ENCODE data around the gene ENPP3. TPM values are rescaled to one million over a fixed set of nuclear protein-coding genes. Genes with fewer than 3 reads are reported as not detected.

The ENPP3 gene
- total and polyA plus RNA-seq, 10 donors = 0.23 to 1.3 (median 0.54) TPM

DNA sequence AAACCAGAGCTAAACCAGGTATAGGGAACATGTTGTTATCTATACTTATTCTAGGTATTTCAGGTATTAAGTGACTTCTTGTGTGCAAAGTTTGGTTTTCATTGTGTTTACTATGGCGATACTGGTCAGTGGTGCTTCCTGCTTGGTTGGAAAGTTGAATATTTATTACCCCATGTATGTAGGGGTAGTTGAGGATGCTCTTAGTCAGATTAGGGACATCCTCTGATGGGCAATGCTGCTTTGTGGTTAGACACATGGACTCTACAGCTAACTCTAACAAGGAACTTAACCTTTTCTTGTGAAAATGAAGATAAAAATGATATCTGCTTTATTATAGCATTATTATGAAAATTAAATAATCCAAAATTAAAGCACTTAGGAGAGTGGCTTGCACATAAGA lies 126.6 kb downstream of the ENPP3 start:
- intact Hi-C loops (cut with DNase I; ENCODE audit: low total_unique reads) = no loop called here
- Histone ChIP-seq H3K4me1 (no peaks in the 10 kb centered on the region), H3K9me3 (no peaks in the 10 kb centered on the region), H3K27ac (no peak overlapping the region), H3K4me3 (no peak overlapping the region), H3K36me3 (no peaks in the 10 kb centered on the region), H3K27me3 (replicated peaks in 1 of 7) (no peaks in the 10 kb centered on the region)
- no peak for DNase-seq
- WGBS, 5 donors = 43 to 92% (median 49%) methylated on average over 1 of the region's 1 CpG
- no peak for TF ChIP-seq POLR2AphosphoS5 (IDR thresholded peaks at IDR 0.05)
- TF ChIP-seq, protein P1, sequence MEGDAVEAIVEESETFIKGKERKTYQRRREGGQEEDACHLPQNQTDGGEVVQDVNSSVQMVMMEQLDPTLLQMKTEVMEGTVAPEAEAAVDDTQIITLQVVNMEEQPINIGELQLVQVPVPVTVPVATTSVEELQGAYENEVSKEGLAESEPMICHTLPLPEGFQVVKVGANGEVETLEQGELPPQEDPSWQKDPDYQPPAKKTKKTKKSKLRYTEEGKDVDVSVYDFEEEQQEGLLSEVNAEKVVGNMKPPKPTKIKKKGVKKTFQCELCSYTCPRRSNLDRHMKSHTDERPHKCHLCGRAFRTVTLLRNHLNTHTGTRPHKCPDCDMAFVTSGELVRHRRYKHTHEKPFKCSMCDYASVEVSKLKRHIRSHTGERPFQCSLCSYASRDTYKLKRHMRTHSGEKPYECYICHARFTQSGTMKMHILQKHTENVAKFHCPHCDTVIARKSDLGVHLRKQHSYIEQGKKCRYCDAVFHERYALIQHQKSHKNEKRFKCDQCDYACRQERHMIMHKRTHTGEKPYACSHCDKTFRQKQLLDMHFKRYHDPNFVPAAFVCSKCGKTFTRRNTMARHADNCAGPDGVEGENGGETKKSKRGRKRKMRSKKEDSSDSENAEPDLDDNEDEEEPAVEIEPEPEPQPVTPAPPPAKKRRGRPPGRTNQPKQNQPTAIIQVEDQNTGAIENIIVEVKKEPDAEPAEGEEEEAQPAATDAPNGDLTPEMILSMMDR (IDR thresholded peaks at IDR 0.05 in 8 of 11, conservative IDR thresholded peaks at IDR 0.05 in 3 of 11) = no peak
- TF ChIP-seq POLR2A (IDR thresholded peaks at IDR 0.05) = no peak

- no peaks in the 10 kb centered on the region for H3K27me3 ChIP-seq (replicated peaks in 1 of 7)
- 90 to 96% (median 92%) methylated on average over 4 of the region's 4 CpGs for WGBS, 5 donors
Measured at GRCh38 chr6:131764350-131764749, 127.2 kb downstream of the ENPP3 start.

DNA sequence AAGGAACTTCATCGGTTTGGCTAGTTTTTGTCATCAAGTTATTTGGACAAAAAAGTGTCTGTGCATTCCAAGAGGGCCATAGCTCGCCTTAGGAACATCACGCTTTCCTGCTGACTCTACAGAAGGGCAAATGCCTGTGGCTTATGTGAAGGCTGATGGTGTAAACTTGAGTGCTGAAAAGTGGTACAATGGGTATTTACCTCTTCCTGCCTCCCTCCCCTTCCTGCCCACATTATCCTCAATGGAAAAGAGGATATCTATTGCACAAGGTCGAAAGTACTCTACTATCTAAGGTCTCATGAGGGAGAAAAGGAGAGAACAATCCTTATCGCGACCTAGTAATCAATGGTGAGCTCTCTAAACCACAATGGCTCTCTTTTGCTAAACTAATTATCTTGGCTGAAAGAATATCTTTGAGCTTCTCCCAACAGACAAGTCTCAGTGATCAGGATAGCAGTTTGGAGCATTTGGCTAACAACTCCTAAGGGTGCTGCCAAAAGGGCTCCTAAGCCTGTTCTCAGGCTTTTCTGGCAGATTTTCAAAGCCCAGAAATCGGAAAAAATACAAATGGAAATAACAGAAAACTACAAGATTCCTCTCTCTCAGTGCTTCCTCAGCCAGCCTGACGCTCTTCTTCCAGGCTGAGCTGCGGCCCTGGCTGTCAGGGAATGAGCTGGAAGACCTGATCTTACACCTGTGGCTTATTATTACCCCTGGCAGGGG lies 128.1 kb downstream of the ENPP3 start:
- DNase-seq = no peak
- TF ChIP-seq, protein P1 (IDR thresholded peaks at IDR 0.05 in 8 of 11, conservative IDR thresholded peaks at IDR 0.05 in 3 of 11) = no peak
- no peak for TF ChIP-seq POLR2A (IDR thresholded peaks at IDR 0.05)
- no peak for TF ChIP-seq POLR2AphosphoS5 (IDR thresholded peaks at IDR 0.05)
- H3K36me3 ChIP-seq = no peaks in the 10 kb centered on the region
- no peaks in the 10 kb centered on the region for H3K27me3 ChIP-seq (replicated peaks in 1 of 7)
- intact Hi-C loops (cut with DNase I; ENCODE audit: low total_unique reads) = no loop called here
- H3K4me1 ChIP-seq = no peaks in the 10 kb centered on the region
- no peak overlapping the region for H3K4me3 ChIP-seq
- 69 to 83% (median 78%) methylated on average over 9 of the region's 9 CpGs for WGBS, 5 donors
- no peaks in the 10 kb centered on the region for H3K9me3 ChIP-seq
- H3K27ac ChIP-seq = no peak overlapping the region

More at GRCh38 chr6:131764350-131764749, 127.2 kb downstream of the ENPP3 start:
- no peak for TF ChIP-seq POLR2A (IDR thresholded peaks at IDR 0.05)
- no peak for TF ChIP-seq POLR2AphosphoS5 (IDR thresholded peaks at IDR 0.05)
- TF ChIP-seq, protein P1 (IDR thresholded peaks at IDR 0.05 in 8 of 11, conservative IDR thresholded peaks at IDR 0.05 in 3 of 11) = no peak
- no peaks in the 10 kb centered on the region for H3K36me3 ChIP-seq
- no peak overlapping the region for H3K27ac ChIP-seq
- no peaks in the 10 kb centered on the region for H3K4me1 ChIP-seq
- no peak overlapping the region for H3K4me3 ChIP-seq
- no peaks in the 10 kb centered on the region for H3K9me3 ChIP-seq
- intact Hi-C loops (cut with DNase I; ENCODE audit: low total_unique reads) = no loop called here
- no peak for DNase-seq

DNA sequence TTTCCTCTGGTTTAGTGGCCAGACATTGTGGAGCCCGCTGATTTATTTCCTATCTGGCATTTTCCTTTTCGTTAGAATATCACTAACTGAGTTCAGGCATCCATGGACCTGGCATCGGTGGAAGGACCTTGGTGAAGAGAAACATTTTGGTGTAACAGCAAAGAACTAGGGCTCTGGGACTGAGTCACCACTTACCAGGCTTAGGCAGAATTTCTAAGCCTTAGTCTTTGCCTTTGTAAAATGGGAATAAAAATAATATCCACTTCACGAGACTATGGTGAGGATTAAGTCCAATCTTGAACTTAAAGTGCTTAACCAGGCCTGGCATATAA lies 128.7 kb downstream of the ENPP3 start:
- WGBS, 5 donors = 73 to 81% (median 76%) methylated on average over 4 of the region's 4 CpGs
- Histone ChIP-seq H3K4me1 (no peaks in the 10 kb centered on the region), H3K27ac (no peak overlapping the region), H3K27me3 (replicated peaks in 1 of 7) (no peaks in the 10 kb centered on the region), H3K36me3 (no peaks in the 10 kb centered on the region), H3K9me3 (no peaks in the 10 kb centered on the region), H3K4me3 (no peak overlapping the region)
- intact Hi-C loops (cut with DNase I; ENCODE audit: low total_unique reads) = no loop called here
- TF ChIP-seq POLR2A (IDR thresholded peaks at IDR 0.05) = no peak
- TF ChIP-seq POLR2AphosphoS5 (IDR thresholded peaks at IDR 0.05) = no peak
- TF ChIP-seq, protein P1 (IDR thresholded peaks at IDR 0.05 in 8 of 11, conservative IDR thresholded peaks at IDR 0.05 in 3 of 11) = no peak
- DNase-seq = no peak
